Stimulated activated CD4-positive, alpha-beta T cell treated with anti-CD3 and anti-CD28 coated beads, Interleukin-15, amount 100 ng/mL, for 24 hours (primary cell): ENCODE data around the gene GTF3C6.
"Not testable (repeated sequence)": the region's sequence is repeated elsewhere in the genome, so short reads cannot be mapped to it uniquely, and the experiment has no call there.

Experiments
- DNase-seq: peaks from one replicate; pipeline ENCODE4 v3.0.0-alpha.2; 2020

The GTF3C6 gene

DNA sequence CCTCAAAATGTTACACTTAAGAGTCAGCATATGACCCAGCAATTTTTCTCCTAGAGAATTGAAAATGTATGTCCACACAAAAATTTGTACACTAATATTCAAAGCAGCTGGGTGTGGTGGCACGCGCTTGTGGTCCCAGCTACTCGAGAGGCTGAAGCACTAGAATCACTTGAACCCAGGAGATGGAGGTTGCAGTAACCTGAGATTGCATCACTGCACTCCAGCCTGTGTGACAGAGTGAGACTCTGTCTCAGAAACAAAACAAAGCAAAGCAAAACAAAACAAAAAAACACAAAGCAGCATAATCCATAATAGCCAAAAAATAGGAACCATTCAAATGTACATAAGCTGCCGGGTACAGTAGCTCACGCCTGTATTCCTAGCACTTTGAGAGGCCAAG, 21.7 kb downstream of the GTF3C6 start:
- no peak for DNase-seq

DNA sequence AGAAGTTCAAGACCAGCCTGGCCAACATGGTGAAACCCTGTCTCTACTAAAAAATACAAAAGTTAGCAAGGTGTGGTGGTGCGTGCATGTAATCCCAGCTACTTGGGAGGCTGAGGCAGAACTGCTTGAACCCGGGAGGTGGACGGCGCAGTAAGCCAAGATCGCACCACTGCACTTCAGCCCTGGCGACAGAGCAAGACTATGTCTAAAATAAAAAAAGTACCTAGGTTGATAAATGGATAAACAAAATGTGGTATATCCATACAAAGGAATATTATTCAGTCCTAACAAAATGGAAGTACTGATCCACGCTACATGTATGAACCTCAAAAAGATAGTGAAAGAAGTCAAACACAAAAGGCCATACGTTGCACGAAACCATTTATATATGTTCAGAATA, 22.1 kb downstream of the GTF3C6 start:
- DNase-seq, result no peak

DNA sequence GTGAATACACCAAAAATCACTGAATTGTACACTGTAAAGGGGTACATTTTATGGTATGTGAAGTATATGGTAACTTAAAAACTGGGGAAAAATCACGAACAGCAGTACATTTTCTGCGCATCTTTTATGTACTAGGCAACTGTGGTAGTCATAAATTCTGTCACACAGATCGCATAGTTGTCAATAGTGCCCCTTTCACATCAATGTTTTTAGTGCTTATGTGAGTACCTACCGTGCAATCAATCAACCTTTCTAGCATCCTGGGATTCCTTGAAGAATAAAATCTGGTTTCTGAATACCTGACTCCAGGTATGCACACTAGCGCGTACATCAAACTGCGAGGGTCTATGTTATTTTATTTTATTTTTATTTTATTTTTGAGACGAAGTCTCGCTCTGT, 22.7 kb downstream of the GTF3C6 start:
- DNase-seq, result no peak

DNA sequence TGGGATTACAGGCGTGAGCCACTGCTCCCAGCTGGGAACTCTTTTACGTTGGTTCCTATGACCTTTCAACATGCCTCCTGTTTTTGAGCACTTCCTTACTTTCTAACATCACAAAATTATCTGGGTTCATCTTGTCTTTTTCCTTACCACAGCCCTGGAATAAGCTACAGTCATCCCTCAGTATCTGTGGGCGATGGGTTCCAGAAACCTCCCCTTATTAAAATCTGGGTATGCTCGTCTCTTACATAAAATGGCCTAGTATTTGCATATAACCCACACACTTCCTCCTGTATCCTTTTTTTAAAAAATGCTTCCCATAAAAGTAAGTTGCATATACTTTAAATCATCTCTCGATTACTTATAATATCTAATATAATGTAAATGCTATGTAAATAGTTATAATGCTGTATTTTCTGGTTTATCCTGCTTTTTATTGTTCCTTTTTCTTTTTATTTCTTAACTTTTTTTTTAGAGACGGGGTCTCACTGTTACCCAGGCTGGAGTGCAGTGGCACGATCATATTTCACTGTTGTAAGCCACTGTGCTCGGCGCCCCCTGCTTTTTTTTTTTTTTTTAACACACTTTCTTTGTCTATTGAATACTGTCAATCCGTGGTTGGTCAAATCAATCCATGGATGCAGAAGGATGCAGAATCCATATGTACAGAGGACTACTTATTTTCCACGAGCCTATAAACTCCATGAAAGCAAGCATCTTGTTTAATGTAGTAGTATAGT, 32.5 kb downstream of the GTF3C6 start:
- no peak for DNase-seq

DNA sequence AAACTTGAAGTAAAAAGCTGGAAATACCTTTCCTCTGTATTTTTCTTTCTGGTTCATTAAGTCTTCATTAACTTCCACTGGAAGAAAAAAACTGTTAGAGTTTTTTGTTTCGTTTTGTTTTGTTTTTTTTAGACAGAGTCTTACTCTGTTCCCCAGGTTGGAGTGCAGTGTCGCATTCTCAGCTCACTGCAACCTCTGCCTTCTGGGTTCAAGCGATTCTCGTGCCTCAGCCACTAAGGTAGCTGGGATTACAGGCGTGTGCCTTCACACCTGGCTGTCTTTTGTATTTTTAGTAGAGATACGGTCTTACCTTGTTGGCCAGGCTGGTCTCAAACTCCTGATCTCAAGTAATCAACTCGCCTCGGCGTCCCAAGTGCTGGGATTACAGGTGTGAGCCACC, 38.2 kb downstream of the GTF3C6 start:
- no peak for DNase-seq

DNA sequence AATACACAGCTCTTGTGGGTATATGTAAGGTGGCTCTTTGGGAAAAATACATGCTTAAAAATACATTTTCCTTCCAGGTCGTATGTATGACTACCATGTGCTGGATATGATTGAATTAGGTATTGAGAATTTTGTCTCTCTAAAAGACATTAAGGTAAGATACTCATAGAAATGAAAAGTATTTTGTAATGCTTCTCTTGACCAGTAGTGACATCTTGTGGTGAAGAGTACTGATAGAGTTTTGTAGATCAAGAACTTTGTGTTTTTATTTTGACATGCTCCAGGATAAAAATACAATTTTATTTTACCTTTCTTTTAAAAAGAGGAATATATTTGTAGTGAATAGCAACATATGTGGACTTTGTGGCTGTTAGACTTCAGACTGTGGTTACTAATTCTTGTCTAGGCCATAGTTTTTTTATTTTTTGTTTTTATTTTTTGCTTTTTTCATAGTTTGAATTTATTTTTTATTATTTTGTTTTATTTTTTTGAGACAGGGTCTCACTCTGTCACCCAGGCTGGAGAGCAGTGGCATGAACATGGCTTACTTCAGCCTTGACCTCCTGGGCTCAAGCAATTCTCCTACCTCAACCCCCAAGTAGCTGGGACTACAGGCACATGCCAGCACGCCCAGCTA, 41.2 kb downstream of the GTF3C6 start:
- DNase-seq, result no peak

DNA sequence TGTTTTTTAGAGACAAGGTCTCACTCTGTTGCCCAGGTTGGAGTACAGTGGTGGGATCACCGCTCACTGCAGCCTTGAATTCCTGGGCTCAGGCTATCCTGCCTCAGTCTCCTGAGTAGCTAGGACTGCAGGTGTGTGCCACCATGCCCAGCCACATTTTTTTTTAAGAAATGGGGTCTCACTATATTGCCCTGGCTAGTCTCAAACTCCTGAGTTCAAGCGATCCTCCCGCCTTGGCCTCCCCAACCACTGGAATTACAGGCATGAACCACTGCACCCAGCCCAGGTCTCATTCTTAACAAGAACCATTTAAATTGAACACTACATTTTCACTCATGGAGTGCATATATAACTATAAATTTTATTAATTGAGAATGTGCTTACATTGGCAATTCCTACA, 43.8 kb downstream of the GTF3C6 start:
- DNase-seq, result no peak

DNA sequence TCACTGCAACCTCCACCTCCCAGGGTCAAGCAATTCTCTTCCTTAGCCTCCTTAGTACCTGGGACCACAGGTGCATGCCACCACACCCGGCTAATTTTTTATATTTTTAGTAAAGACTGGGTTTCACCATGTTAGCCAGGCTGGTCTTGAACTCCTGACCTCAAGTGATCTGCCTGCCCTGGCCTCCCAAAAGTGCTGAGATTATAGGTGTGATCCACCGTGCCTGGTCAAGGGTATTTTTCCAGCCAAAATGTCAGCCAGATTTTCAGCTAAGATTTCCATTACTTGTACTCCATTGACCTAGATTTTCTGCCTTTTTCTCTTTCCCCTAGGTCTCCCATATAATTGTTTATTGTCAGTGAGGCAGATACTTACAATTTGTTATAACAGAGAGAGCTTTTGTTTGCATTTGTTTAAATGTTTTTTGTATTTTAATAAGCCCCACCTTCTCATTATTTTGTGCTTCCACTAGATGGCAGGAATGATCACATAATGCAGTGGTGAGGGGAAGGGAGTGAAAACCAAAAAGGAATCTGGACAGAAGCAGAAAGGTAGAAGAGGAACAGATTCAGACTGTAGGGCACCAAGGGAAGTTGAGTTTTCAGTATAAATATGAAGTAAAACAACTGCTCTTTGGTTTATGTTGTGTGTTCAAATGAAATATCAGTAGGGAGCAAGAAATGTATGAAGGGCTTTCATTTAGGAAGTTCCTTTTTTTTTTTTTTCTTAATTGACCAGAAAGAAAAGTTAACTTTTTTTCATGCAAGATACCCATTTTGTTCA, 53.0 kb downstream of the GTF3C6 start:
- DNase-seq, result no peak

DNA sequence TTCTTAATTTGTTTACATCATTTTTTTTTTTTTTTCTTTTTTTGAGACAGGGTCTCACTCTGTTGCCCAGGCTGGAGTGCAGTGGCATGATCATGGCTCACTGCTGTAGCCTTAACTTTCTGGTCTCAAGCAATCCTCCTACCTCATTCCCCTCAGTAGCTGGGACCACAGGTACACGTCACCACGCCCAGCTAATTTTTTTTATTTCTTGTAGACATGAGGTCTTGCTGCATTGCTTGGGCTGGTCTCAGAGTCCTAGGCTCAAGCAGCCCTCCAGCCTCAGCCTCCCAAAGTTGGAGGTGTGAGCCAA, 53.6 kb downstream of the GTF3C6 start:
- DNase-seq, result no peak

DNA sequence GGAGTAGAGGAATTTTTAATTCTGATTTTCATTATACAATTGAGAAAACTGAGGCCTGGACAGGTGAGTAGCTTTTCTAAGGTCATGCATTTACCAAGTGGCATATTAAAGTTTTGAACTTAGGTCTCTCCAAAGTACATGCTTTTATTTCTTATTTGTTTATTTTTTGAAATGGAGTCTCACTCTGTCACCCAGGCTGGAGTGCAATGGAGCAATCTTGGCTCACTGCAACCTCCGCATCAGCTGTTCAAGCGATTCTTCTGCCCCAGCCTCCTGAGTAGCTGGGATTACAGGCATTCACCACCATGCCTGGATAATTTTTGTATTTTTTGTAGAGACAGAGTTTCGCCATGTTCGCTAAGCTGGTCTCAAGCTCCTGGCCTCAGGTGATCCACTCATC, 54.0 kb downstream of the GTF3C6 start:
- not testable (repeated sequence) for DNase-seq

DNA sequence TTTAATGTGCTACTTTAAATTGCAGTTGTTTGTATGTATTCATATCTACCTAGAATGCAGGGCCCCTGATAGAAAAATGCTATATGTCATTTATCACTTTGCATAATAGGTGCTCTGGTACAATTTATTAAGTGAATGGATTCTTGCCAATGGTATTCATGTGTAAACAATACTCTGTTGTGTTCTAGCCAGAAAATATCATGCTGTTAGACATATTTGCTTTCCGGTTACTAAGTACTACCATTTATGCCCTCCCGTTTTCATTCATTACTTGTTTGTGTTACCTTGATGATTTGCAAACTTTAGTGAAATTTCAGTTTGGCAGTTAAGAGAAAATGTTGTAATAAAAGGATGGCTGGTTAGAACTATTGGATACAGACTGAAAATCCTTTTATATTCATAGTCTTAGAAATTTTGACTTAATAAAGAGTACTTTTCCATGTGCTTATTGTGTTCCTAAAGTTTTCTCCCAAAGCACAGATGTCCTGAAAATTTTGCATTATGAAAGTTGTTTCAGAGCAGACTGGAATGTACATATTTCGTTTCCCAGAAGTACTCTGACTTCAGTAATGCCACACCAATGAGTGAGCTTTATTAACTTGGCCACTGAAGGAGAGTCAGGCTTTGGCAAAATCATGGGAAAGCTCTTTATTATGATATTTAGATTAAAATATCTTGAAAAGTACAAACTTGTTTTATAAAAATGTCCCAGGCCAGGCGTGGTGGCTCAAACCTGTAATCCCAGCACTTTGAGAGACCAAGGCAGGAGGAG, 54.8 kb downstream of the GTF3C6 start:
- DNase-seq, result no peak

DNA sequence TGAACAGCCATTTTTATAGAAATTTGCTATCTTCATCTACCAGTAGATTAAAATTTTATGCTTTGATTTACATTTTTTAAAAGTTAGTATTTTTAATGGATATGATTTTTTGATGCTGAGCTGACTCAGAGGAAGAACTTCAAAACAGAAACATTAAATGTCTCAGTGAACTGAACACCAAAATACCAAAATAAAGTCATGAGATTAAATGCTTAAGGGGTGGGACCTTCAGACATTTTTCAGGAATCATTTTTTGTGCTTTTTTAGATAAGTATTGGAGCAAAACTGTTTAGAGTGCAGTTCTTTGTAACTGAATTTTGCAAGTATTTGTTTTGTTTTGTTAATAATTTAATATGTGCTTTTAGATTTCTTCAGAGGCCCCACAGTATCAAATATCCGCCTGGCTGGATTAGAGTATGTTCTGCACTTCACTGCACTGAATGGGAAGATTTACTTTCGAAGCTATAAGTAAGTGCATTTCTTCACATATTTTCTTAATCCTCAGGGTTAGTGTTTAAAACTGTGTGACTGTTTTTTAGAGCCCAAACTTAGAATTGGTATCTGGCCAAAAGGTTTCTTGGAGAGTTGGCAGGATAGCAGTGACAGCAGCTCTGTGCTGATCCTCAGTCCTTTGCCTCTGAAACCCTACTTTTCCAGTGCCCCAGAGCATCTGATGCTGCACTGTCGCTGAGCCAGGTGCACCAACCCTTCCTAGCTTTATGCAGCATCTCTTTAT, 57.1 kb downstream of the GTF3C6 start:
- no peak for DNase-seq

DNA sequence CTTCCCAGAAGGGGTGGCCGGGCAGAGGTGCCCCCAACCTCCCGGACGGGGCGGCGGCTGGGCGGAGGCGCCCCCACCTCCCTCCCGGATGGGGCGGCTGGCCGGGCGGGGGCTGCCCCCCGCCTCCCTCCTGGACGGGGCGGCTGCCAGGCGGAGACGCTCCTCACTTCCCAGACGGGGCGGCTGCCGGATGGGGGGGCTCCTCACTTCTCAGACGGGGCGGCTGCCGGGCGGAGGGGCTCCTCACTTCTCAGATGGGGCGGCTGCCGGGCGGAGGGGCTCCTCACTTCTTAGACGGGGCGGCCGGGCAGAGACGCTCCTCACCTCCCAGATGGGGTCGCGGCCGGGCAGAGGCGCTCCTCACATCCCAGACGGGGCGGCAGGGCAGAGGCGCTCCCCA, 58.7 kb downstream of the GTF3C6 start:
- not testable (repeated sequence) for DNase-seq
